GM20431 (cell line): ENCODE data around the gene NXT2.
"Not testable (repeated sequence)": the region's sequence is repeated elsewhere in the genome, so short reads cannot be mapped to it uniquely, and the experiment has no call there.

Experiments
- in situ Hi-C: fragments of 300-500 bp; cut with MseI, MboI; formaldehyde crosslinking; loops from one replicate; pipeline ENCODE4 v1.15.0; 2020; ENCODE audit warnings: low sequenced_read_pairs; ENCODE audit not compliant: unreplicated experiment

NXT2 gene

DNA sequence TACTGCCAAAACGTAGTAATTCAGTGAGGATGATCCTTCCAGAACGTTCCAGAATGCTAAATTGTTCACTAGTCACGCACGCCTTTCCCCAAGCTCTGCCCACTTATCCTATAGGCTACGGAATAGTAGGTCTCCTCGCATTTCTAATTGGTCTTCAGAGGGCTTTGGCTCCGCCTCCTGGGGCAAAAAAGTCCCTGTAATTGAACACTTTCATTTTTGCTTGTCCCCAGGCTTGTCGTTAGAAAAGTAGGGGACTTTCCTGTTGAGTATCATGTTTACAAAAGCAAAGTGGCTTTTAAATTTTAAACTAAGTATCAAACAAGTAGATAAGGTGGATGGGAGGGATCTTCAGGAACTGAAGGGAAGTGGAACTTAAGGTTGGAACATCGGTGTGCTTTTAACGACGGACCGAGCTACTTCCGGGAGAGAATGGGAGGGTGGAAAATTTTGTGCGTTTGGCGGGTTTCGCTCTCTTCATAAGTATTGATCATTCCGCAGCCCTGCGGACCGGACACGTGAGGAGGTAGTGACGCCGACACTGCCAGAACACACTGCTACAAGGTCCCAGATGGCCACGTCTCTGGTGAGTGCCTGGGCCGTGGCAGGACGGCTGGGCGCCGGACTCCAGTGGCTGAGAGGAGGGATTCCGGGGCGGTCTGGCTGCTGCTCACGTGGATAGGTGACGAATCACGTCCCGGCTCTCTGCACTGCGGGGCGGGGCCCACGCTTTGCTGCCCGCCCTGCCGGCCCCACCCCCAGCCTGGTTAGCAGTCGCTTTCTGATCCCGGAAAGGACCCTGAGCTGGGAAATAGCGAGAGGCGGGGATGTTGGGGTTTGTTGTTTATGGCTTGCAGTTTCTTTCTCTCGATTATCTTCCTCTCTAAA lies at the start of gene NXT2:
Gene NXT2, plus strand, starts transcription at position 406 of the 885 bp plus-strand sequence. Its CDS starts 163 bp downstream, at position 569.
- in situ Hi-C loops: no loop called here

DNA sequence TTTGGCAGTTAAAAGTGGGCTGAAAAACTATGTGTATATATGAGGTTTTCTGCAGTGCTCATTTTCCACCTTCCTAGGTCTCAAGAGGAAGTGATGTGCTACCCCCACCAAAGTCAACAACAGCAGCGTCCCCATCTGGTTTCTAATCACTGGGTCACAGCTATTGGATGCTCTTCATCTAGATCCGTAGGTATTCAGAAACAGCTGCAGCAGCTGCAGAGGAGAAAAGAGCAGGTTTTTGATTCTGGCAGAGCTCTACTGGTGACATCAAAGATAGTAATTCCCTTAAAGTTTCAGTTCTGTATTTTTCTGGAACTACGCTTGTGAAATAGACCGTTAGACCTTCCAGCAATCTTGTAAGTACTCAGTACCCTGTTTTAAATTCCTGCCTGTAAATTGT lies 49.0 kb upstream of the NXT2 start:
- in situ Hi-C loops: loop anchor here (25.0 kb wide), 2 partner anchors 125 to 425 kb away; no protein-coding TSS in a partner anchor

DNA sequence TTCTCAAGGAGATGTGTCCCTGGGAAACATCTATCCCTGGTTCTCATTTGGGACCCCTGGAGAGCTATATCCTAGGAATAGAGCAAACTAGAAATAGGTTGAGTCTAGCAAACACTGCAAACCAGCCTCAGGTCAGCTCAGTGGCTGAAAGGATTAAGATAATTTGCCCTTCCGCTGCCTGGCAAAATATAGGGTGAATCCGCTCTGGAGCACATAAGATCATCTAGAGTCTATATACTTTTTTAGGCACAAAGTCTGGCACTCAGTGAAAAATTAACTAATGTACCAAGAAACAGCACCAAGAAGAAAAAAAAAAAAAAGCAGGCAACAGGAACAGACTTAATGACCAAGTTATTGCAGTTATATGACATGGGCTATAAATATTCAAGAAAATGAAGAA lies 47.5 kb upstream of the NXT2 start:
- in situ Hi-C loops: loop anchor here (25.0 kb wide), 2 partner anchors 123 to 423 kb away; no protein-coding TSS in a partner anchor

GRCh38 chrX:109498434-109498833 lies 38.2 kb upstream of the NXT2 start:
- in situ Hi-C loops: loop anchor here (25.0 kb wide), 2 partner anchors 114 to 414 kb away; no protein-coding TSS in a partner anchor

DNA sequence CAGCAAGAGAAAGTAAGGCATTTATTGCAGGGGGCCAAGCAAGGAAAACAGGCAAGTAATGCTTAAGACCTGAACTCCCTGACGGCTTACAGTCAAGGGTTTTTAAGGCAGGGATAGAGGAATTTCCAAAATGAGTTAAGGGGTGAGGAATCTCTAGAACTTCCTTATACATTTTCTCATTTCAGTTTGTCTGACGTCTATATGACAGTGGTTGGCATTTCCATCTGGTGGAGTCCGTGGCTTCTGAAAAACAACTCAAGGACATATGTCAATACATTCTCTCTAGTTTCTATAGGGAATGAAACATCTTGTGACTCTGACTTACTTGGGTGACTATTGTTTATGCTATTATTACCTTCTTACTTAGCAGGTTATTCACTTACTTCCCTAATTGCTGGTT lies 35.5 kb upstream of the NXT2 start:
- in situ Hi-C loops: no loop called here

DNA sequence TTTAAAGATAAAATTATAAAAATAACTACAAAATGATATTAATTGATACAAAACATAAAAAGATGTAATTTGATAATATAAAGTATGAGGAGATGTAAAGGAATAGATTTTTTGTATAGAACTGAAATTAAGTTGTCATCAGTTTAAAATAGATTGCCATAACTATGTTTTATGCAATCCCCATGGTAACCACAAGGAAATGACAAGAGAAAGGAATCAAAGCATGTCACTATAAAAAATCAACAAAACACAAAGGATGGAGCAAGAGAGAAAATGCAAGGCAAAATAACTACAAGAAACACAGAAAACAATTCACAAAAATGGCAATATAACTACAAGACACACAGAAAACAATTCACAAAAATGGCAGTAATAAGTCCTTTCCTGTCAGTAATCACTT lies 27.7 kb upstream of the NXT2 start:
- in situ Hi-C loops: no loop called here

DNA sequence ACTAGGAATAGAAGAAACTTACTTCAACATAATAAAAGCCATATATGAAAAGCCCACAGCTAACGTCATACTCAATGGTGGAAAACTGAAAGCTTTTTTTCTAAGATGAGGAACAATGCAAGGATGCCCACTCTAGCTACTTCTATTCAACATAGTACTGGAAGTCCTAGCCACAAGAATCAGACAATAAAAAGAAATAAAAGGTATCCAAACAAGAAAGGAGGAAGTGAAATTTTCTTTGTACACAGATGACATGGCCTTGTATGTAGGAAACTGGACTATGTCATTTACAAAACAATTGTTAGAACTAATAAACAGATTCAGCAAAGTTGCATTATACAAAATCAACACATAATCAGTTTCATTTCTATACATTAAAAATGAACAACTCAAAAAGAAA lies 25.5 kb upstream of the NXT2 start:
- in situ Hi-C loops: no loop called here

- in situ Hi-C loops: no loop called here
Observed at GRCh38 chrX:109519001-109519400, 17.6 kb upstream of the NXT2 start.

DNA sequence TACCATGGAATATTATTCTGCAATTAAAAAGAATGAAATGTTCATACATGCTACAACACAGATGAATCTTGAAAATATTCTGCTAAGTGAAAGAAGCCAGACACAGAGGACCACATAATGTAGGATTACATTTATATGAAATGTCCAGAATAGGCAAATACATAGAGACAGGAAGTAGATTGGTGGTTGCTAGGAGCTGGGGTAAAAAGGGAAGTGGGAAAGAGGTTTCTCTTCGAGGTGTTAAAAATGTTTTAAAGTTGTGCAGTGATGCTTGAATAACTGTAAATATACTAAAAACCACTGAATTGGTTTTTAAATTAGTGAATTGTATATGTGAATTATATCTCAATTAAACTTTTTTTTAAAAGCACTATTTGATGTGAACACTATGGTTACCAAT lies 3.6 kb upstream of the NXT2 start:
- in situ Hi-C loops: no loop called here

DNA sequence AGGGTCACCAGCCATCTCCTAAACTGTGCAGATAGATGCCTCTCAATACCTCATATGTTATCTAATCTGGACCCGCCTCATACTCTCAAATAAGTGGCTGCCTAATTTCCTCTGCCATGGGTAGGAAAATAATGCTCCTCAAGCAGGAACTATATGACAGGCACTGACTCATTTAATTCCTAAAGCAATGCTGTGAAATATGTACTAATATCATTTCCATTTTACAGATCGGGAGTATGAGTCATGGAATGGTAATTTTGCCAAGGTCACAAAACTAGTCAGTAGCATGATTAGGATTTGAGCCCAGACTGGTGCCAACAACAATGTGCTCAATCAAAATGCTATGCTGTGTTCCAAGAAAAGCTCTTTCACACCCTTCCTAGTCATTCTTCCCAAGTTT lies 3.0 kb upstream of the NXT2 start:
- in situ Hi-C loops: no loop called here

GRCh38 chrX:109534933-109535332 lies 1.7 kb upstream of the NXT2 start:
- in situ Hi-C loops: no loop called here

DNA sequence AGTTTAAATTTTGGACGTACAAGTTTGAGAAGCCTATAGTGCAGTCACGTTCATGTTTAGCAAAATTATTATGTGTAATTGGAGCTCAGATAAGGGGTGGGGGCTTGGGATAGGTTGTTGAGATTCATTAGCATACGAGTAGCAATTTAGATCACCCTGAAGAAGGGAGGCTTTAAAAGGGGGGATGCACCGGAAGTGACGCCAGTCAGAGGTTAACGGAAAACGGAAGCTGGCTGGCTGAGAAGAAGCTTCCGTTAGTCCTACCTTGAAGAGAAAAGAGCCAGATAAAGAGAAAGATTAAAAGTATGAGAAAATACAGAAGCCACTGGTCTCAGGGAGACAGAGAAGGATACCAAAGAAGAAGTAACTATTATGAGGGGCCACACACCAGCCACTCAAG lies 1.1 kb upstream of the NXT2 start:
- in situ Hi-C loops: no loop called here

GRCh38 chrX:109537324-109537665 lies 651 bp downstream of the NXT2 start:
- in situ Hi-C loops: no loop called here

DNA sequence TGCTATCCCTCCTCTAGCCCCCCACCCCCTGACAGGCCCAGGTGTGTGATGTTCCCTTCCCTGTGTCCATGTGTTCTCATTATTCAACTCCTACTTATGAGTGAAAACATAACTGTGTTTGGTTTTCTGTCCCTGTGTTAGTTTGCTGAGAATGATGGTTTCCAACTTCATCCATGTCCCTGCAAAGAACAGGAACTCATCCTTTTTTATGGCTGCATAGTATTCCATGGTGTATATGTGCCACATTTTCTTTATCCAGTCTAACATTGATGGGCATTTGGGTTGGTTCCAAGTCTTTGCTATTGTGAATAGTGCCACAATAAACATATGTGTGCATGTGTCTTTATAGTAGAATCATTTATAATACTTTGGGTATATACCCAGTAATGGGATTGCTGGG lies 2.4 kb downstream of the NXT2 start:
- in situ Hi-C loops: not testable (repeated sequence)

DNA sequence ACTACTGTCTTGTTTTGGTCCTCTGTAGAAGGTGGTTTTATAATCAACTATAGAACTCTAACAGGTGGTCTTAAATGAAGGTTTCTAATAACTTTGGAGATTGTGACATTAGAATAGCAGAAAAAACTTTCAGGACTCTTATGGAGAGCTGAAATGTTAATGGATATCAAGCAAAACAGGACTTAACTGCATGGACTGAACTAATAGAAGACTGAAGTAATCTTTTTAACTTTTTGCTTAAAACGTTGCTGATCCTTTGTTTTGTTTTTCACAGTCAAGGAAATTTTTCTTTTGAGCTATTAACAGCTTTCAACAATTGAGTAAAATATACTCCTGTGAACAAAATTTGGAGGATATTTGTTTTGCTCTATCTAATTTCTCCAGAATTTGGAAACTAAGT lies 17.2 kb downstream of the NXT2 start:
- in situ Hi-C loops: no loop called here

DNA sequence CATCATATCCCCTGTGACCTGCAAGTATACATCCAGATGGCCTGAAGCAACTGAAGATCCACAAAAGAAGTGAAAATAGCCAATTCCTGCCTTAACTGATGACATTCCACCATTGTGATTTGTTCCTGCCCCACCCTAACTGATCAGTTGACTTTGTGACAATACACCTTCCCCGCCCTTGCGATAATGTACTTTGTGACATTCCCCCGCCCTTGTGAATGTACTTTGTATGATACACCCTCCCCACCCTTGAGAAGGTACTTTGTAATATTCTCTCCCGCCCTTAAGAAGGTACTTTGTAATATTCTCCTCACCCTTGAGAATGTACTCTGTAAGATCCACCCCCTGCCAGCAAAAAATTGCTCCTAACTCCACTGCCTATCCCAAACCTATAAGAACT lies 39.4 kb downstream of the NXT2 start:
- in situ Hi-C loops: not testable (repeated sequence)

- in situ Hi-C loops: no loop called here
Observed at GRCh38 chrX:109577055-109577454, 40.4 kb downstream of the NXT2 start.

DNA sequence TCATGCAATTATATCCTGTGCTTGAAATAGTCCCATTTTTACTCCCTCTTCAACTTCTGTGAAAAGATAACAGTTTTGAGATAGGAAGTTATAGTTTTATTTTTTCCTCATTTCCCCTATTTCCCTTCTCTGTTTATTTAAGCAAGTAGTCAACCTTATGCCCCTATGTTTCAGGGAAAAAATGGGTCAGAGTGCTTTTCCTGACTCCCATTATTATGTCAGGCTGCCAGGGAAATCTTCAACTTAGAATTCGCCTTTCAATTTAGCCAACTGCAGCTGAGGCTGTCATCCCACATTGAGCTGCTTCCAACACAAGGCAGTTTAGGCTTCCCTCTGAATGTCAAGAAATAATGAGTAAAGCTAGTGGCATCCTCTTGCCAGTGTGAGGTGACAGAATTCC lies 42.3 kb downstream of the NXT2 start:
- in situ Hi-C loops: no loop called here

DNA sequence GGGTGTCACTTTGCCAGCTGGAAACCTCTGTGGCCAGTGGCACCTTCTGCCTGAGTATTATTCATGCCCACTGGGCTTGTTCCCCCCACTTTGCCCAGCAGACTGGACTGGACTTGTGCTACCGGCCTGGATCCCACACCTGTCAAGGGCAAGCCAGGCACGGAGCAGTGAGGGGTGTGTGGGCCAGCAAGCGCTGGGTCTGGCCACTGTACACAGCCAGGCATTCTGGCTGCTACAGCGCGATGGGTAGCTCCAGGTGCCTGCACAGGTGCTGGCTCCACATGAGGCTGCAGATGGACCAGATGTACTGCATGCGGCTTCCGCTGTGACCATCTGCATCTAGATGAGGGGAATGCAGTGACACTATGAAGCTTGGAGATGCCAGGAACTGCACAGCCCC lies 48.8 kb downstream of the NXT2 start:
- in situ Hi-C loops: no loop called here

- in situ Hi-C loops: no loop called here
Observed at GRCh38 chrX:109590176-109590575, 53.5 kb downstream of the NXT2 start.
